Neural cell (in vitro differentiated cells): Measurements from ENCODE around the gene NUBP2. TPM values are rescaled to one million over a fixed set of nuclear protein-coding genes. Genes with fewer than 3 reads are reported as not detected.

Source experiments
- H2AFZ ChIP-seq: fragments of 200-600, 300-800 bp; sonication (generic), shearing (Covaris generic); 2 replicates; pipeline ENCODE4 v1.6.0; 2014; ENCODE audit warnings: low read depth, mild to moderate bottlenecking, antibody characterized with exemption, low read length, moderate library complexity
- H3F3A ChIP-seq: fragments of 200-600 bp; shearing (Covaris generic); 2 replicates; pipeline ENCODE4 v1.6.1; 2016; ENCODE audit warnings: mild to moderate bottlenecking, moderate library complexity, mixed read lengths, antibody characterized with exemption, low read length; ENCODE audit not compliant: insufficient read depth, poor library complexity, severe bottlenecking
- H3K27ac ChIP-seq: fragments of 200-600, 300-800 bp; sonication (generic), shearing (Covaris generic); 2 replicates; pipeline ENCODE4 v1.5.1; 2014; ENCODE audit warnings: mild to moderate bottlenecking, low read length, moderate library complexity
- H3K27me3 ChIP-seq: fragments of 300-800, 200-600 bp; sonication (generic), shearing (Covaris generic); 2 replicates; pipeline ENCODE4 v1.6.0; 2014; ENCODE audit warnings: mild to moderate bottlenecking, low read depth, low read length, moderate library complexity; ENCODE audit not compliant: insufficient read depth
- H3K36me3 ChIP-seq: fragments of 300-800, 200-600 bp; sonication (generic), shearing (Covaris generic); 2 replicates; pipeline ENCODE4 v1.5.1; 2014; ENCODE audit warnings: mild to moderate bottlenecking, antibody characterized with exemption, low read length, moderate library complexity; ENCODE audit not compliant: insufficient read depth
- H3K4me2 ChIP-seq: fragments of 300-800, 200-600 bp; sonication (generic), shearing (Covaris generic); 2 replicates; pipeline ENCODE4 v1.6.0; 2014; ENCODE audit warnings: mild to moderate bottlenecking, low read length
- H3K4me3 ChIP-seq: fragments of 300-800, 200-600 bp; sonication (generic), shearing (Covaris generic); 2 replicates; pipeline ENCODE4 v1.5.1; 2014; ENCODE audit warnings: mild to moderate bottlenecking, low read length, moderate library complexity
- H3K79me2 ChIP-seq: fragments of 200-600 bp; shearing (Covaris generic); replicated peaks from 2 replicates; pipeline ENCODE4 v1.6.0; 2014; ENCODE audit warnings: mild to moderate bottlenecking, low read length, moderate library complexity; ENCODE audit not compliant: insufficient read depth
- H3K9ac ChIP-seq: fragments of 300-800, 200-600 bp; sonication (generic), shearing (Covaris generic); 2 replicates; pipeline ENCODE4 v1.6.1; 2016; ENCODE audit warnings: mild to moderate bottlenecking, low read length, mixed read lengths
- H3K9me2 ChIP-seq: fragments of 200-600 bp; shearing (Covaris generic); 2 replicates; pipeline ENCODE4 v1.6.1; 2016; ENCODE audit warnings: mild to moderate bottlenecking, low read length, mixed read lengths; ENCODE audit not compliant: insufficient read depth
- H3K9me3 ChIP-seq: fragments of 200-600, 300-800 bp; sonication (generic), shearing (Covaris generic); 2 replicates; pipeline ENCODE4 v1.6.1; 2016; ENCODE audit warnings: mild to moderate bottlenecking, mixed run types, low read length, moderate library complexity, mixed read lengths
- H4K20me1 ChIP-seq: fragments of 200-600 bp; shearing (Covaris generic); 2 replicates; pipeline ENCODE4 v1.6.1; 2016; ENCODE audit warnings: mild to moderate bottlenecking, mixed run types; ENCODE audit not compliant: insufficient read depth
- CTCF ChIP-seq: fragments of 450-650 bp; IDR thresholded peaks from 2 replicates; pipeline ENCODE4 v1.5.1; 2014; ENCODE audit warnings: antibody characterized with exemption, mild to moderate bottlenecking, moderate library complexity; ENCODE audit not compliant: poor library complexity, severe bottlenecking
- EP300 ChIP-seq: fragments of 450-650 bp; conservative IDR thresholded peaks from 2 replicates; pipeline ENCODE4 v1.6.1; 2014; ENCODE audit warnings: antibody characterized with exemption, mild to moderate bottlenecking, moderate library complexity; ENCODE audit not compliant: poor library complexity, severe bottlenecking
- EZH2 ChIP-seq: fragments of 200-600, 300-800 bp; shearing (Covaris generic), sonication (generic); IDR thresholded peaks from 2 replicates; pipeline ENCODE4 v1.6.1; 2014; ENCODE audit warnings: antibody characterized with exemption, low read length, borderline replicate concordance, mild to moderate bottlenecking; ENCODE audit not compliant: insufficient read depth, poor library complexity, severe bottlenecking
- MXI1 ChIP-seq: fragments of 450-650 bp; conservative IDR thresholded peaks from 2 replicates; pipeline ENCODE4 v1.6.1; 2014; ENCODE audit warnings: antibody characterized with exemption, mild to moderate bottlenecking; ENCODE audit not compliant: poor library complexity, severe bottlenecking
- POLR2AphosphoS5 ChIP-seq: IDR thresholded peaks from 2 replicates; pipeline ENCODE4 v1.6.1; 2012
- RAD21 ChIP-seq: fragments of 450-650 bp; conservative IDR thresholded peaks from 2 replicates; pipeline ENCODE4 v1.6.1; 2014; ENCODE audit warnings: antibody characterized with exemption, mild to moderate bottlenecking, moderate library complexity
- REST ChIP-seq: IDR thresholded peaks from 2 replicates; pipeline ENCODE4 v1.6.1; 2012; ENCODE audit warnings: borderline replicate concordance
- SMC3 ChIP-seq: fragments of 450-650 bp; conservative IDR thresholded peaks from 2 replicates; pipeline ENCODE4 v1.6.1; 2014; ENCODE audit warnings: antibody characterized with exemption, mild to moderate bottlenecking, moderate library complexity; ENCODE audit not compliant: poor library complexity
- TAF1 ChIP-seq: IDR thresholded peaks from 2 replicates; pipeline ENCODE4 v1.6.1; 2012; ENCODE audit warnings: low read depth
- polyA plus RNA-seq: library from polyadenylated mRNA; depleted of rRNA; stranded (reverse); fragments of >200 nt; gene quantifications from 2 replicates; pipeline ENCODE4 v1.2.3, GENCODE V29; 2014

NUBP2 gene
- polyA plus RNA-seq, 1 donor from 2014 or later = 213 TPM

- peak overlapping the region; percentile 74 for H3K27ac ChIP-seq
- H3K36me3 ChIP-seq = no peaks in the 10 kb centered on the region
- no peaks in the 10 kb centered on the region for H3F3A ChIP-seq
- H3K4me3 ChIP-seq = peak overlapping the region; percentile 98
- peak overlapping the region; percentile 89 for H3K4me2 ChIP-seq
- peaks cover 10% of the 10 kb centered on the region for H4K20me1 ChIP-seq
- TF ChIP-seq CTCF (peak; percentile 47), TAF1 (no peak)
- H3K27me3 ChIP-seq = no peaks in the 10 kb centered on the region
- H3K9me2 ChIP-seq = no peaks in the 10 kb centered on the region
- H3K79me2 ChIP-seq = peaks cover 9% of the 10 kb centered on the region
- peak overlapping the region; percentile 84 for H3K9ac ChIP-seq
- peak overlapping the region; percentile 8 for H2AFZ ChIP-seq
- H3K9me3 ChIP-seq = no peaks in the 10 kb centered on the region
These were observed 8.9 kb upstream of the NUBP2 start for GRCh38 chr16:1773703-1774447.

- Histone ChIP-seq H3K9me2 (no peaks in the 10 kb centered on the region), H3F3A (no peaks in the 10 kb centered on the region), H3K4me2 (no peak overlapping the region), H3K9ac (peak overlapping the region; percentile 84), H3K27ac (no peak overlapping the region), H3K27me3 (no peaks in the 10 kb centered on the region), H2AFZ (no peak overlapping the region), H3K79me2 (peaks cover 9% of the 10 kb centered on the region), H3K9me3 (no peaks in the 10 kb centered on the region), H3K4me3 (peak overlapping the region; percentile 98), H4K20me1 (peaks cover 14% of the 10 kb centered on the region), H3K36me3 (no peaks in the 10 kb centered on the region)
- no peak for TF ChIP-seq CTCF
- no peak for TF ChIP-seq POLR2AphosphoS5
- no peak for TF ChIP-seq MXI1
- no peak for TF ChIP-seq EP300
- no peak for TF ChIP-seq REST
- no peak for TF ChIP-seq SMC3
- TF ChIP-seq RAD21 = no peak
- TF ChIP-seq EZH2 = no peak
These were observed 8.3 kb upstream of the NUBP2 start for GRCh38 chr16:1774448-1774780.
